ENCODE measurements around the gene CLBA1.
"Not testable (repeated sequence)": the region's sequence is repeated elsewhere in the genome, so short reads cannot be mapped to it uniquely, and the experiment has no call there.

CLBA1 gene

GRCh38 chr14:104948736-104949031 is 36.9 kb upstream of the CLBA1 start:
- DNase-seq = no peak

DNA sequence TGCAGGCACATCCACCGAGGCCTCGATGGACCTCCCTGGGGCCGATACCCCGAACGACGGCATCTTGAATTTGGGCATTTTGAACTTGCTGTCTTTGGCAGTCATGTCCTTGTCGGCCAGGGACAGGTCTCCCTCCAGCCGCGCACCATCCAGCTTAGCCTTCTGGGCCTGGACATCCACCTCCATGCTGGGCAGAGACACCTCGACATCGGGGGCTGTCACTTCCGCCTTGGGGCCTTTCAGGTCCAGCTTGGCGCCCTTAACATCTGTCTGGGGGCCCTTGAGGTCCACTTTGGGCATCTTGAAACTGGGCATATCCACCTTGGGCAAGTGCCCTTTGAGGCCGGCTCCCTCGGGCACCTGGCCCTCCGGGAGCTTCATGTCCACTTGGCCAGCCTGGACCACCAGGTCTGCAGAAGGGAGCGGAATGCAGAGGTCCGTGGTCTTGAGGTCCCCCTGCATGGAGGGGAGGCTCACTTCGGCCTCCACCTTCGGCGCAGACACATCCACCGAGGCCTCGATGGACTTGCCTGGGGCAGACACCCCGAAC is 36.1 kb upstream of the CLBA1 start:
- DNase-seq = not testable (repeated sequence)

DNA sequence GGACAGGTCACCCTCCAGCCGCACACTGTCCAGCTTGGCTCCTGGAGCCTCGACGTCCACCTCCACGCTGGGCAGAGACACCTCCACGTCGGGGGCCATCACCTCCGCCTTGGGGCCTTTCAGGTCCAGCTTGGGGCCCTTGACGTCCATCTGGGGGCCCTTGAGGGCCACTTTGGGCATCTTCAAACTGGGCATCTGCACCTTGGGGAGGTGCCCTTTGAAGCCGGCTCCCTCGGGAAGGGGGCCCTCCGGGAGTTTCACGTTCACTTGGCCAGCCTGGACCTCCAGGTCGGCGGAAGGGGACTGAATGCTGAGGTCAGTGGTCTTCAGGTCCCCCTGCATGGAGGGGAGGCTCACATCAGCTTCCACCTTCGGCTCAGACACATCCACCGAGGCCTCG is 35.6 kb upstream of the CLBA1 start:
- DNase-seq = no peak

DNA sequence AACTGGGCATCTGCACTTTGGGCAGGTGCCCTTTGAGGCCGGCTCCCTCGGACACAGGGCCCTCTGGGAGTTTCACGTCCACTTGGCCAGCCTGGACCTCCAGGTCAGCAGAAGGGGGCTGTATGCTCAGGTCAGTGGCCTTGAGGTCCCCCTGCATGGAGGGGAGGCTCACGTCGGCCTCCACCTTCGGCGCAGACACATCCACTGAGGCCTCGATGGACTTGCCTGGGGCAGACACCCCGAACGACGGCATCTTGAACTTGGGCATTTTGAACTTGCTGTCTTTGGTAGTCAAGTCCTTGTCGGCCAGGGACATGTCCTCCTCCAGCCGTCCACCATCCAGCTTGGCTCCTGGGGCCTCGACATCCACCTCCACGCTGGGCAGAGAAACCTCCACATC is 34.9 kb upstream of the CLBA1 start:
- not testable (repeated sequence) for DNase-seq

DNA sequence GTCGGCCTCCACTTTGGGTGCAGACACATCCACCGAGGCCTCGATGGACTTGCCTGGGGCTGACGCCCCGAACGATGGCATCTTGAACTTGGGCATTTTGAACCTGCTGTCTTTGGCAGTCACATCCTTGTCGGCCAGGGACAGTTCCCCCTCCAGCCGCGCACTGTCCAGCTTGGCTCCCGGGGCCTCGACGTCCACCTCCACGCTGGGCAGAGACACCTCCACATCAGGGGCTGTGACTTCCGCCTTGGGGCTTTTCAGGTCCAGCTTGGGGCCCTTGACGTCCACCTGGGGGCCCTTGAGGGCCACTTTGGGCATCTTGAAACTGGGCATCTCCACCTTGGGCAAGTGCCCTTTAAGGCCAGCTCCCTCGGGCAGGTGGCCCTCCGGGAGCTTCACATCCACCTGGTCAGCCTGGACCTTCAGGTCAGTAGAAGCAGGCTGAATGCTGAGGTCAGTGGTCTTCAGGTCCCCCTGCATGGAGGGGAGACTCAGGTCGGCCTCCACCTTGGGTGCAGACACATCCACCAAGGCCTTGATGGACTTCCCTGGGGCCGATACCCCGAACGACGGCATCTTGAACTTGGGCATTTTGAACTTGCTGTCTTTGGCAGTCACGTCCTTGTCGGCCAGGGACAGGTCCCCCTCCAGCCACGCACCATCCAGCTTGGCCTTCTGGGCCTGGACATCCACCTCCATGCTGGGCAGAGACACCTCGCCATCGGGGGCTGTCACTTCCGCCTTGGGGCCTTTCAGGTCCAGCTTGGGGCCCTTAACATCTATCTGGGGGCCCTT is 33.5 kb upstream of the CLBA1 start:
- not testable (repeated sequence) for DNase-seq

DNA sequence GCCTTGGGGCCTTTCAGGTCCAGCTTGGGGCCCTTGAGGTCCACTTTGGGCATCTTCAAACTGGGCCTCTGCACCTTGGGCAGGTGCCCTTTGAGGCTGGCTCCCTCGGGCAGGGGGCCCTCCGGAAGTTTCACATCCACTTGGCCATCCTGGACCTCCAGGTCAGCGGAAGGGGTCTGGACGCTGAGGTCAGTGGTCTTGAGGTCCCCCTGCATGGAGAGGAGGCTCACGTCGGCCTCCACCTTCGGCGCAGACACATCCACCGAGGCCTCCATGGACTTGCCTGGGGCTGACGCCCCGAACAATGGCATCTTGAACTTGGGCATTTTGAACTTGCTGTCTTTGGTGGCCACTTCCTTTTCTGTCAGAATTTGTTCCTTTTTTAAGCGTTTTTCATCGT is 32.5 kb upstream of the CLBA1 start:
- no peak for DNase-seq

DNA sequence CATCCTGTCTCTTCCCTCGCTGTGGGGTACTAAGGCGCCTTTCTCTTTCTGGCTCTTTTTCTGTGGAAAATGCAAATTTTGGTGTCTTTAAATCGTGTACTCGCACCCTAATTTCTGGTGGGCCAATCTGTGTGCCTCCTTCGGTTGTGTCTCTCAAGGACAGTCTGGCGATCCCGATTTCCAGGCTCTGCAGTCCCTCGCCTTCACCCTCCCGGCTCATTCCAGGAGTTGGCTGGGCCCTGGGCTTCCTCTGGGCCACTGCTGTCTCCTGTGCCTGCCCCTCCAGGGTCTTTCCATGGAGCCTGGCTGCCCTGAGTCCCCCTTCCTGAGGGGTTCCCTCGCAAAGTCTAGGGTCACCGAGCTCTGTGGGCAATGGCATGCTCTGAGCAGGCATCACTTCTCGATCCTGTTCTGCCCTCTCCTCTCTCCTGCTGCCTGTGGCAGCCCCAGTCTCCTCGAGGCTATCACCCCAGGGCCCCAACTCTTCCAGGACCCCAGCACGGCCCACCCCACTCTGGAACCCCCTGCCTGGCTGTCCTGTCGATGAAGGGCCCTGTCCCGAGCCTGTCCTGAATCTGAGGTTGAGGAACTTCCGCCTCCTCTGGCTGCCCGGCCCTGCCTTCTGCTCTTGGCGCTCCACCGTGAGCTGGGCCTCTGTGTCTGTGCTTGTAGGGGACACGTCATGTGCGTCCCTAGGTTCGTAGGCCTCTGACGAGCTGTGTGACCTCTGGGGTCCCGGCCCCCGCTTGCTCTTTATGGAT is 31.5 kb upstream of the CLBA1 start:
- no peak for DNase-seq

DNA sequence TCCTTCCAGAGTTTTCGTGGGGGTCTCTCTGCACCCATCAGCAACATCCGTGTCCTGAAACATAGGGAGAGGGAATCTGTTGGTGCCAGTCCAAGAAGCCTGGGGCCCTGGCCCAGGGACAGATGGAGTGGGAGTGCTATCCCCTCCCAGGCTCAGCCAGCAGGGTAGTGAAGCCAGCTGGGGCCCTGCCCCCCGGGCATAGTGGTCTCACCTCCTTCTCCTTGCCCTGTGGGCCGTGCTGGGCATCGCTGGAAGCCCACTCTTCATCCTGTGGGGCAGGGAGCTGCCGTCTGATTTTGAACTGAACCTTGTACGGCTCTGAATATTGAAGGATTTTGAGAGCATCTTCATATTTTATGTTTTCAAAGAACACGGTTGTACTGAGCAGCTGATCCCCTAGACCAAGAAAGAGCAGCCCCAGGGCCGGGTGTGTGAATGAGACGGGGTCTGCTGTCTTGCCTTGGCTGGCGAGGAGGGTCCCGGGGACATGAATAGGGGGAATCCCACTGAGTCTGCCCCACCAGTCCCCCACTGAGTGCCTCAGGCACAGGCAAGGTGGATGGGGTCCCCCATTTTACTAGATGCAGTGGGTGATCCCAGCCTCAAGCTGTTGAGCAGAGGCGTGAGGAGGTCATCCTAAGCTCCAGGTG is 30.7 kb upstream of the CLBA1 start:
- DNase-seq = no peak

GRCh38 chr14:104955396-104955770 is 30.2 kb upstream of the CLBA1 start:
- DNase-seq = no peak

GRCh38 chr14:104956290-104956890 is 29.2 kb upstream of the CLBA1 start:
- no peak for DNase-seq

DNA sequence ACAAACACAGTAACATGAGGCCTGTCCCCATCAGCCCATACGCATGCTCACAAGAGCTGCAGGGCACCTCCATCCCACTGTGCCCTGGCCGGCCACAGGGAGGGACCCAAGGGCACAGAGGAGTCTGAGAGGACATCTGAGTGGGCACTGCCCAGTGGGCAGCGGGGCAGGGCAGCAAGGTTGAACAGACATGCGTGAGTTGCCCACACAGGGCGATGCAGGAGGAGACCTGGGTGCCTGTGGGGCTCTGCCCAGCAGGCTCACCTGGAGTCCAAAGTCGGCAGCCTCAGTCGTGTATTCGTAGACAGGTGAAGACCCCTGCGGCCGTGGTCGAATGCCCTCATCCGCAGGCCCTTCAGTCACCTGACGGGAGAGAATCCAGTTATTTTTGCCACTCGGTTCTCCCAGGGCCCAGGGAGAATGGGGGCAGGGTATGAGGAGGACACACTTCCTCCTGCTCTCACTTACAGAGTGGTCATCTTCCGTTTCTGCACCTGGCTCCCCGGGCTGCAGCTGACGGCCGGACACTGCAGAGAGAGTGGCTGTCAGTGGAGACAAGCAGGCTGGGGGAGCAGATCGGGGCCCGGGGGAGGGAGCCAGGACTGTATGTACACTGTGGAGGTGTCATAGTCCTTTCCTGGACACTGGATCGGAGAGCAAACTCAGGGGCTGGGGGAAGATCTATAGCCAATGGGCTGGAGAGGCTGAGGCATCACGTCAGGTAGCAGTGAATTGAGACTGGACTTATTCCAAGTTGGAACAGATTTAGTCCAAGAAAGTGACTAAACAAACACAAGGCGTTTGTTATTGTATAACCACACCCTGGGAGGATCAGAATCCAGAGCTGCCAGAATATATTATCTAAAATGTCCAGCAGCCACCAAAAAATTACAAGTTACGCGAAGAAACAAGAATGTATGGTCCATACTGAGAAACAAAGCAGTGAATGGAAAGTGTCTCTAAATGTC is 28.2 kb upstream of the CLBA1 start:
- no peak for DNase-seq

DNA sequence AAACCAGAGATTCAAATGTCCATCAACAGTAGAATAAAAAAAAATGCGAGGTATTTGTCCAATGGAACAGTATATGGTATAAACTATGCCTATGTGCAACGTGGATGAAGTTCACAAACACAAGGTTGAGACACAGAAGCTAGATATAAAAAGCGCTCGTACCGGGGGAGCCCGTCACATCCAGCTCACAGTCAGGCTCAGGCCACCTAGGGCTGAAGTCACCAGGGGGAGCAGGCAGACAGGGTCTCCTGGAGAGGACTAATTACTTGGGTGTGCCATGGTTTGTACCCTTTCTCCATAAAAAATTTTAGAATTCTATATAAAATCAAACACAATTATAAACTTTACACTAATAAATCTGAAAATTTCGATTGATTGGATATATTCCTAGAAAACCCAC is 21.0 kb upstream of the CLBA1 start:
- DNase-seq = no peak

- no peak for DNase-seq
These were observed 19.9 kb upstream of the CLBA1 start for GRCh38 chr14:104965561-104966231.

GRCh38 chr14:104966261-104966865 is 19.2 kb upstream of the CLBA1 start:
- DNase-seq = no peak

GRCh38 chr14:104966981-104967385 is 18.6 kb upstream of the CLBA1 start:
- DNase-seq = no peak

- no peak for DNase-seq
These were observed 18.0 kb upstream of the CLBA1 start for GRCh38 chr14:104967386-104968152.

- no peak for DNase-seq
These were observed 17.4 kb upstream of the CLBA1 start for GRCh38 chr14:104968153-104968527.

DNA sequence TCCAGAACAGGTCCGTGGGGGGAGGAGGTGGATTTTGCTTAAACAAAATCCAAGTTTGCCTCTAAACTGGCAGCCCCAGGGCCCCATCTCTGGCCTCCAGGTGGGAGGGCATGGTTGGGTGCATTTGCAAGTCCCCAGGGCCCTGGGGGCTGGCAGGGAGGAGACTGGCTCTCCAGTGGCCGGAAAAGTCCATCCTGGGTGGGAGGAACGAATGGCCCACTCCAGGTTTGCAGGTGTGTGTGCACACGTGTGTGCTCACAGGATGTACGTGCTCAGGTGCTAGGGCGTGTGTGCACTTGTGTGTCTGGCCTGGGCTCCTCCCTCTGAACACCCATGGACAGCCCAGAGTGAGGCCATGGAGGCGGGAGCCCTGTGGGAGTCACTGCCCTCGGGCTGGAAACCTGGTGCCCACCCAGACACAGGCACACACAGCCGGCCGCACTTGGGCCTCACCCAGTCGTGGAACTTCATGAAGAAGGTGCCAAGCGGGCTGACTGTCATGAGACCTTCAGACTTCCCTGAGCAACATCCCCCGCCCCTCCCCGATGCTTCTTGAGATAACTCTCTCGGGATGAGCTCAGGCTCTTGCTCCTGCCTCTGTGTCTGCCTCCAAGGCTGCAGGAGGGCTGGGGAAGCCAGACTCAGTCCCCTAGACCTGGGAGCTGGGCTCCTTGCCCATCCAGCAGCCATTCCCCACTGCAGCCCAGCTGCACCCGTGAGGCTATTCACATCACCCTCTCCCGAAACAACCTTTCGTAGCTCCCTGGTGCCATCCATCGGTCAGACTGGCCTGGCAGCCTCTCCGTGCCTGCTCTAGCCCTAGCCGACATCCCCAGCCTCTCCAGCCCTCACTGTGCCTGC is 16.8 kb upstream of the CLBA1 start:
- DNase-seq = no peak

DNA sequence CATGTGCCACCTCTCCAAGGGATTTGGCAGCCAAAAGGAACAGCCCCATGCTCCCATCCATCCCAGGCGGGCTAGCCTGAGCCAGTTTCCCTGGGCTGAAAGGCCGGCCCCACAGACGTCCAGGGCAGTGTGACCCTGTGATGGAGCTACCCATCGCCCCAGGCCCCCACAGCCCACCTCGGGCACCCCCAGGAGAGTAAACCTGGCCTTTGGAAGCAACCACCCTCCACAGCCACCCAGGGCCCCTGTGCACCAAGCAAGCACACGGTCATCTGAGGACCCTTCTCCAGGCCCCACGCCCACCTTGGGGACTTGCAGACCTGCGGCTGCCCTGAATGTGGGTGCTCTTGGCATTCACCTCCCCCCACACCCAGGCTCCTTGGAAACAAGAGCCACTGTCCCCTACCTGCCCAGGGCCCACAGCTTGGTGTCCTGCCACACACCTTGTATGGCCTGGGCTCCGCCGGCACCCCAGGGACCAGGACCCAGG is 15.8 kb upstream of the CLBA1 start:
- DNase-seq = no peak
